Suppressor macrophage (primary cell): Measurements from ENCODE around the gene CNPY2.
A peak's percentile ranks its signal among the peaks of the same experiment; 100 is the strongest.
"Not testable (repeated sequence)": the region's sequence is repeated elsewhere in the genome, so short reads cannot be mapped to it uniquely, and the experiment has no call there.

Experiments
- DNase-seq, 4 experiments: peaks; one replicate each; pipeline ENCODE4 v3.0.0-alpha.2; 2020 to 2022

The CNPY2 gene

GRCh38 chr12:56333679-56334489, 18.1 kb upstream of the CNPY2 start, which contains the start of gene PAN2:
TSS of gene PAN2 (minus strand) at chr12:56334000. CDS start at chr12:56333094, 906 bp downstream.
- DNase-seq = peak; percentile 97 to 99 (median 98)

- no peak for DNase-seq
These were observed 17.4 kb upstream of the CNPY2 start for GRCh38 chr12:56333197-56333678.

- DNase-seq = no peak
These were observed 16.9 kb upstream of the CNPY2 start for GRCh38 chr12:56332512-56333196.

GRCh38 chr12:56330936-56331490, 15.2 kb upstream of the CNPY2 start:
- no peak for DNase-seq

GRCh38 chr12:56326533-56326932, 10.7 kb upstream of the CNPY2 start:
- no peak for DNase-seq

- DNase-seq = no peak
These were observed 10.3 kb upstream of the CNPY2 start for GRCh38 chr12:56326126-56326525.

GRCh38 chr12:56324206-56324605, 8.4 kb upstream of the CNPY2 start:
- no peak for DNase-seq

- DNase-seq = not testable (repeated sequence)
These were observed 5.8 kb upstream of the CNPY2 start for GRCh38 chr12:56321610-56322009.

- peak; percentile 41 to 79 (median 62) for DNase-seq
These were observed 5.2 kb upstream of the CNPY2 start for GRCh38 chr12:56321027-56321426.

GRCh38 chr12:56317675-56318074, 1.9 kb upstream of the CNPY2 start:
- DNase-seq = no peak

- DNase-seq = peak in 3 of 4 experiments; percentile 9 to 23 (median 18)
These were observed 553 bp downstream of the CNPY2 start for GRCh38 chr12:56315249-56315621.

GRCh38 chr12:56311003-56311402, 4.8 kb downstream of the CNPY2 start:
- no peak for DNase-seq

GRCh38 chr12:56308714-56309113, 7.1 kb downstream of the CNPY2 start:
- DNase-seq = no peak

GRCh38 chr12:56307221-56307965, 8.4 kb downstream of the CNPY2 start:
- no peak for DNase-seq

- no peak for DNase-seq
These were observed 10.8 kb downstream of the CNPY2 start for GRCh38 chr12:56304872-56305590.

- no peak for DNase-seq
These were observed 11.5 kb downstream of the CNPY2 start for GRCh38 chr12:56304276-56304675.

- DNase-seq = no peak
These were observed 14.9 kb downstream of the CNPY2 start for GRCh38 chr12:56300644-56301464.

- peak; percentile 99 to 100 (median 100) for DNase-seq
These were observed 15.7 kb downstream of the CNPY2 start, which contains the start of gene CS for GRCh38 chr12:56299853-56300643. TSS of gene CS (minus strand) at chr12:56300330. CDS start at chr12:56300201, 129 bp downstream.

GRCh38 chr12:56299308-56299852, 16.4 kb downstream of the CNPY2 start:
- no peak for DNase-seq

- no peak for DNase-seq
These were observed 17.0 kb downstream of the CNPY2 start for GRCh38 chr12:56298828-56299227.
